A549 (cell line): ENCODE results near the gene PDE8B. TPM values are rescaled to one million over a fixed set of nuclear protein-coding genes. Genes with fewer than 3 reads are reported as not detected.

Experiments used
- ATAC-seq, 2 experiments: fragments of 200-7000 bp in 1 of 2; fragments of >200 bp in 1 of 2; cut with Nextera tagmentation in 1 of 2; cut with Tn5 transposase in 1 of 2; 3 replicates each; pipeline versions ENCODE4 v1.8.0 to v1.9.1; 2018 to 2020; ENCODE audit warnings: mild to moderate bottlenecking in 1 of 2, moderate library complexity in 1 of 2
- CTCF ChIA-PET: fragments of 300-600 bp; sonication (Branson Sonifier 250); formaldehyde crosslinking; extraction: SDS; loops from one replicate; lab custom pipeline; 2021; ENCODE audit warnings: antibody characterized with exemption, inconsistent platforms; lab: Yijun Ruan, JAX
- POLR2A ChIA-PET: fragments of 350-600 bp; formaldehyde crosslinking; extraction: SDS; loops from one replicate; lab custom pipeline; 2021; ENCODE audit warnings: antibody characterized with exemption, inconsistent platforms; lab: Yijun Ruan, JAX
- DNase-seq, 2 experiments: peaks; one replicate each; pipeline versions ENCODE4 v3.0.0 to v3.0.0-alpha.2; 2011 to 2016; ENCODE audit warnings: low read depth in 1 of 2, low spot score in 1 of 2
- FAIRE-seq: peaks from 2 replicates; lab custom pipeline; 2011; peaks lifted over from hg19 to GRCh38; lab: Jason Lieb, UNC
- H3K27ac ChIP-seq, 2 experiments: fragments of >200 bp; sonication (Bioruptor Twin); formaldehyde crosslinking; 3 replicates each; pipeline ENCODE4 v1.5.1; 2016 to 2017
- H3K4me1 ChIP-seq: fragments of >200 bp; sonication (Bioruptor Twin); formaldehyde crosslinking; 3 replicates; pipeline ENCODE4 v1.6.1; 2016
- H3K4me2 ChIP-seq: fragments of >200 bp; sonication (Bioruptor Twin); formaldehyde crosslinking; 3 replicates; pipeline ENCODE4 v1.6.1; 2016
- H3K4me3 ChIP-seq: fragments of >200 bp; sonication (Bioruptor Twin); formaldehyde crosslinking; 3 replicates; pipeline ENCODE4 v1.5.1; 2016
- H3K9me3 ChIP-seq: fragments of >200 bp; sonication (Bioruptor Twin); formaldehyde crosslinking; 3 replicates; pipeline ENCODE4 v1.6.1; 2016
- CBX2 ChIP-seq: fragments of 200-600 bp; sonication (generic); IDR thresholded peaks from 2 replicates; pipeline ENCODE4 v1.6.1; 2016; ENCODE audit warnings: low read depth, mild to moderate bottlenecking, borderline replicate concordance
- CBX8 ChIP-seq: fragments of 200-600 bp; sonication (generic); IDR thresholded peaks from 2 replicates; pipeline ENCODE4 v1.6.1; 2016
- EHF ChIP-seq: fragments of 250-450 bp; sonication (Bioruptor Pico); IDR thresholded peaks from 2 replicates; pipeline ENCODE4 v1.5.0; 2020; ENCODE audit warnings: mild to moderate bottlenecking
- ESRRA ChIP-seq: fragments of 150-350 bp; IDR thresholded peaks from 2 replicates; pipeline ENCODE4 v1.6.1; 2014; ENCODE audit warnings: mild to moderate bottlenecking, low read length, borderline replicate concordance
- FOSB ChIP-seq: fragments of 250-450 bp; sonication (Bioruptor Pico); IDR thresholded peaks from 2 replicates; pipeline ENCODE4 v1.5.0; 2020; ENCODE audit warnings: mild to moderate bottlenecking, moderate library complexity
- FOXS1 ChIP-seq: fragments of 250-450 bp; sonication (Bioruptor Pico); IDR thresholded peaks from 2 replicates; pipeline ENCODE4 v1.5.0; 2020; ENCODE audit warnings: mild to moderate bottlenecking, moderate library complexity
- HEYL ChIP-seq: fragments of 250-450 bp; sonication (Bioruptor Pico); IDR thresholded peaks from 2 replicates; pipeline ENCODE4 v1.8.0; 2021; ENCODE audit warnings: mild to moderate bottlenecking, moderate library complexity
- HOXB13 ChIP-seq: fragments of 250-450 bp; sonication (Bioruptor Pico); IDR thresholded peaks from 2 replicates; pipeline ENCODE4 v1.5.0; 2020; ENCODE audit warnings: low read depth, mild to moderate bottlenecking, moderate library complexity
- JUNB ChIP-seq: fragments of >200 bp; sonication (Bioruptor Twin); formaldehyde crosslinking; IDR thresholded peaks from 2 replicates; pipeline ENCODE4 v1.6.1; 2016
- NFE2L2 ChIP-seq: fragments of 150-350 bp; conservative IDR thresholded peaks from 2 replicates; pipeline ENCODE4 v1.6.1; 2014; ENCODE audit warnings: low read length
- NR3C1 ChIP-seq: fragments of >200 bp; sonication (Bioruptor Twin); formaldehyde crosslinking; IDR thresholded peaks from 3 replicates; pipeline ENCODE4 v1.6.1; 2017
- PHF8 ChIP-seq: fragments of 200-600 bp; sonication (generic); IDR thresholded peaks from 2 replicates; pipeline ENCODE4 v1.6.1; 2016; ENCODE audit warnings: low read depth, mild to moderate bottlenecking, antibody characterized with exemption, moderate library complexity, borderline replicate concordance
- RARB ChIP-seq: fragments of 250-450 bp; sonication (Bioruptor Pico); IDR thresholded peaks from 2 replicates; pipeline ENCODE4 v1.8.0; 2021; ENCODE audit warnings: mild to moderate bottlenecking, moderate library complexity
- SREBF2 ChIP-seq: fragments of 450-650 bp; IDR thresholded peaks from 2 replicates; pipeline ENCODE4 v1.6.1; 2014; ENCODE audit warnings: mild to moderate bottlenecking, moderate library complexity
- TP53 ChIP-seq: fragments of 250-450 bp; sonication (Bioruptor Pico); IDR thresholded peaks from 2 replicates; pipeline ENCODE4 v1.5.0; 2021; ENCODE audit warnings: mild to moderate bottlenecking, moderate library complexity
- ZFP36 ChIP-seq: fragments of 450-650 bp; IDR thresholded peaks from 2 replicates; pipeline ENCODE4 v1.6.1; 2014; ENCODE audit warnings: borderline replicate concordance; ENCODE audit not compliant: partially characterized antibody
- ZNF302 ChIP-seq: fragments of 250-450 bp; sonication (Bioruptor Pico); IDR thresholded peaks from 2 replicates; pipeline ENCODE4 v1.9.0; 2021; ENCODE audit warnings: inconsistent platforms, mild to moderate bottlenecking, moderate library complexity
- WGBS: methylation state at CpG from one replicate; pipeline ENCODE4 v1.1.6; 2017; ENCODE audit errors: missing lambda C conversion rate; 5-methylcytosine and 5-hydroxymethylcytosine counted together
- polyA plus RNA-seq, 4 experiments: library from polyadenylated mRNA; depleted of rRNA in 3 of 4; stranded (reverse); fragments of >200 nt; fragmentation: RNase III in 1 of 4; extraction: RNeasy Plus Mini Kit Qiagen cat#74134 plus additional on column Dnase treatment in 1 of 4; gene quantifications; 2 replicates in 3 of 4; 3 replicates in 1 of 4; pipeline ENCODE4 v1.2.3, GENCODE V29; 2011 to 2017
- TF ChIP-seq, protein P1 (sequence below): fragments of 250-450 bp; sonication (Bioruptor Pico); IDR thresholded peaks from 2 replicates; pipeline ENCODE4 v1.5.0; 2020; ENCODE audit warnings: low read depth, mild to moderate bottlenecking, moderate library complexity
- TF ChIP-seq, protein P2 (sequence below): fragments of 450-650 bp; IDR thresholded peaks from 2 replicates; pipeline ENCODE4 v1.6.1; 2014; ENCODE audit warnings: antibody characterized with exemption
- TF ChIP-seq, protein P3 (sequence below): fragments of >200 bp; sonication (Bioruptor Twin); formaldehyde crosslinking; IDR thresholded peaks from 2 replicates; pipeline ENCODE4 v1.6.1; 2016
- TF ChIP-seq, protein P4 (sequence below): fragments of >200 bp; sonication (Bioruptor Twin); formaldehyde crosslinking; IDR thresholded peaks from 3 replicates; pipeline ENCODE4 v1.6.1; 2016
- TF ChIP-seq, protein P5 (sequence below): fragments of 150-350 bp; IDR thresholded peaks from 2 replicates; pipeline ENCODE4 v1.6.1; 2014; ENCODE audit warnings: low read depth, mild to moderate bottlenecking, low read length

The PDE8B gene
- polyA plus RNA-seq, 2 of the 4 experiments (the other 2 are of a cell fraction): 2.0 to 4.0 TPM

DNA sequence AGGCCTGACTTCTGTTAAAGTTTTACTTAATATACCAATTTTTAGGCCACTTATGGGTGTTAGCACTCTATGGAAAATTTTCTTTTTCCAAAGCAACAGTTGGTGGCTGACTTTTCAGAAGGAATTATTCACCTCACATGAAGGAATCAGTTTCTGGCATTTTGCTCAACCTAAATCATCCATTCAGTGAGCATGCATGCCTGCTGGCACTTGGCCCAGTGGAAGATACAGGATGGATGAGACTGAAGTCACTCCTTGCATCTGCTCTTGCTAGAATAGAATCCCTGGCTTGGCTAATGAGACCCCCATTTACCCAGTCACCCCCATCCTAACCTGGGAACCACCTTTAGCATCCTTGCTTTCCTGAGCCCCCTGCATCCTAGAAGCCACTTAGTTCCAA lies 149.9 kb downstream of the PDE8B start:
- TF ChIP-seq FOXS1 (CRISPR knock-in tag): no peak
- TF ChIP-seq NR3C1: no peak
- TF ChIP-seq SREBF2: no peak
- TF ChIP-seq HEYL (CRISPR knock-in tag): no peak
- TF ChIP-seq ZNF302 (CRISPR knock-in tag): no peak
- TF ChIP-seq, protein P1, sequence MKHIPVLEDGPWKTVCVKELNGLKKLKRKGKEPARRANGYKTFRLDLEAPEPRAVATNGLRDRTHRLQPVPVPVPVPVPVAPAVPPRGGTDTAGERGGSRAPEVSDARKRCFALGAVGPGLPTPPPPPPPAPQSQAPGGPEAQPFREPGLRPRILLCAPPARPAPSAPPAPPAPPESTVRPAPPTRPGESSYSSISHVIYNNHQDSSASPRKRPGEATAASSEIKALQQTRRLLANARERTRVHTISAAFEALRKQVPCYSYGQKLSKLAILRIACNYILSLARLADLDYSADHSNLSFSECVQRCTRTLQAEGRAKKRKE (CRISPR knock-in tag): no peak
- no peak for TF ChIP-seq HOXB13 (CRISPR knock-in tag)
- no peak for TF ChIP-seq EHF (CRISPR knock-in tag)
- no peak for TF ChIP-seq ESRRA
- TF ChIP-seq ZFP36: no peak
- TF ChIP-seq NFE2L2: no peak
- TF ChIP-seq, protein P2, sequence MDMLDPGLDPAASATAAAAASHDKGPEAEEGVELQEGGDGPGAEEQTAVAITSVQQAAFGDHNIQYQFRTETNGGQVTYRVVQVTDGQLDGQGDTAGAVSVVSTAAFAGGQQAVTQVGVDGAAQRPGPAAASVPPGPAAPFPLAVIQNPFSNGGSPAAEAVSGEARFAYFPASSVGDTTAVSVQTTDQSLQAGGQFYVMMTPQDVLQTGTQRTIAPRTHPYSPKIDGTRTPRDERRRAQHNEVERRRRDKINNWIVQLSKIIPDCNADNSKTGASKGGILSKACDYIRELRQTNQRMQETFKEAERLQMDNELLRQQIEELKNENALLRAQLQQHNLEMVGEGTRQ: no peak
- no peak for TF ChIP-seq FOSB (CRISPR knock-in tag)
- no peak for TF ChIP-seq PHF8
- no peak for TF ChIP-seq JUNB
- TF ChIP-seq CBX2: no peak
- TF ChIP-seq, protein P3, sequence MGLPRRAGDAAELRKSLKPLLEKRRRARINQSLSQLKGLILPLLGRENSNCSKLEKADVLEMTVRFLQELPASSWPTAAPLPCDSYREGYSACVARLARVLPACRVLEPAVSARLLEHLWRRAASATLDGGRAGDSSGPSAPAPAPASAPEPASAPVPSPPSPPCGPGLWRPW: no peak
- TF ChIP-seq, protein P4, sequence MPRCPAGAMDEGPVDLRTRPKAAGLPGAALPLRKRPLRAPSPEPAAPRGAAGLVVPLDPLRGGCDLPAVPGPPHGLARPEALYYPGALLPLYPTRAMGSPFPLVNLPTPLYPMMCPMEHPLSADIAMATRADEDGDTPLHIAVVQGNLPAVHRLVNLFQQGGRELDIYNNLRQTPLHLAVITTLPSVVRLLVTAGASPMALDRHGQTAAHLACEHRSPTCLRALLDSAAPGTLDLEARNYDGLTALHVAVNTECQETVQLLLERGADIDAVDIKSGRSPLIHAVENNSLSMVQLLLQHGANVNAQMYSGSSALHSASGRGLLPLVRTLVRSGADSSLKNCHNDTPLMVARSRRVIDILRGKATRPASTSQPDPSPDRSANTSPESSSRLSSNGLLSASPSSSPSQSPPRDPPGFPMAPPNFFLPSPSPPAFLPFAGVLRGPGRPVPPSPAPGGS: no peak
- peaks cover 9% of the 10 kb centered on the region; the same call in 2 of the 3 replicates for H3K4me1 ChIP-seq
- FAIRE-seq (no peak), ATAC-seq (no peak), DNase-seq (no peak)
- H3K9me3 ChIP-seq: no peaks in the 10 kb centered on the region
- POLR2A ChIA-PET: no interaction called here
- H3K4me2 ChIP-seq: no peak overlapping the region
- CTCF ChIA-PET: no interaction called here
- H3K27ac ChIP-seq: no peak overlapping the region
- no peak overlapping the region for H3K4me3 ChIP-seq

DNA sequence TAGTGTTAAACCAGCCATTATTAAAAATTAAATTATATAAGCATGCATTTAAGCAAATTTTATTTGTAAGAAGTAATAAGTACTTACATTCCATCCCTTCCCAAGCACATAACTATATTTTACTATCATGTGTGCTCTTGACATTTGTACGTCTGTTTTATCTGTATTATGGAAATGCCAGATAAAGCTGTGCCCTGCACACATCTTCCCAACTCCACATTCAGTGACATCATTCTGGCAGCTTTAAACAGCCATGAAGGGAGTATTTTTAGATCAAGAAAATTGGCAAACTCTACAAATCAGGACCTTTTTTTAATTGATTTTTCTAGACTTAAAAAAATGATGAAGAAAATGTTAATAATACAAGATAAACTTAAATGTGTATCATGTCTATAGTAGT lies 150.5 kb downstream of the PDE8B start:
- no peak for FAIRE-seq
- H3K9me3 ChIP-seq: no peaks in the 10 kb centered on the region
- TF ChIP-seq CBX8: no peak
- TF ChIP-seq, protein P5, sequence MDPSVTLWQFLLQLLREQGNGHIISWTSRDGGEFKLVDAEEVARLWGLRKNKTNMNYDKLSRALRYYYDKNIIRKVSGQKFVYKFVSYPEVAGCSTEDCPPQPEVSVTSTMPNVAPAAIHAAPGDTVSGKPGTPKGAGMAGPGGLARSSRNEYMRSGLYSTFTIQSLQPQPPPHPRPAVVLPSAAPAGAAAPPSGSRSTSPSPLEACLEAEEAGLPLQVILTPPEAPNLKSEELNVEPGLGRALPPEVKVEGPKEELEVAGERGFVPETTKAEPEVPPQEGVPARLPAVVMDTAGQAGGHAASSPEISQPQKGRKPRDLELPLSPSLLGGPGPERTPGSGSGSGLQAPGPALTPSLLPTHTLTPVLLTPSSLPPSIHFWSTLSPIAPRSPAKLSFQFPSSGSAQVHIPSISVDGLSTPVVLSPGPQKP: no peak
- TF ChIP-seq RARB (CRISPR knock-in tag): no peak
- no peak for TF ChIP-seq ESRRA
- TF ChIP-seq TP53 (CRISPR knock-in tag): no peak
- no peak for TF ChIP-seq HEYL (CRISPR knock-in tag)
- DNase-seq: no peak
- 85% methylated on average over 1 of the region's 1 CpG for WGBS
- H3K4me2 ChIP-seq: no peak overlapping the region
- ChIA-PET POLR2A (no interaction called here), CTCF (no interaction called here)
- H3K27ac ChIP-seq: no peak overlapping the region
- H3K4me1 ChIP-seq: peaks cover 9% of the 10 kb centered on the region; the same call in 2 of the 3 replicates
- no peak overlapping the region for H3K4me3 ChIP-seq
- no peak for ATAC-seq
